H1 (cell line): Measurements from ENCODE around the gene RGS13. TPM values are rescaled to one million over a fixed set of nuclear protein-coding genes. Genes with fewer than 3 reads are reported as not detected.

Source experiments
- CTCF ChIA-PET: fragments of 300-600 bp; sonication (Branson Sonifier 250); formaldehyde crosslinking; loops from one replicate; lab custom pipeline; 2021; ENCODE audit not compliant: partially characterized antibody; lab: Charles Lee
- POLR2A ChIA-PET: fragments of 300-600 bp; sonication (Branson Sonifier 250); formaldehyde crosslinking; loops from one replicate; lab custom pipeline; 2021; ENCODE audit warnings: inconsistent platforms; ENCODE audit not compliant: partially characterized antibody; lab: Charles Lee
- DNase-seq, 2 experiments: peaks; one replicate each; pipeline versions ENCODE4 v3.0.0 to v3.0.0-alpha.2; 2010 to 2022; ENCODE audit warnings: low spot score in 2 of 2, low read depth in 1 of 2, mixed read lengths in 1 of 2
- FAIRE-seq: peaks from 2 replicates; lab custom pipeline; 2011; peaks lifted over from hg19 to GRCh38; lab: Jason Lieb, UNC
- H2AFZ ChIP-seq: 2 replicates; pipeline ENCODE4 v1.8.1; 2012; ENCODE audit warnings: low read length, inconsistent platforms
- H2AK5ac ChIP-seq: 2 replicates; pipeline ENCODE4 v1.6.1; 2013; ENCODE audit warnings: low read depth, low read length
- H2BK120ac ChIP-seq: replicated peaks from 2 replicates; pipeline ENCODE3; 2013; ENCODE audit warnings: low read depth, low read length, inconsistent platforms
- H2BK12ac ChIP-seq: 2 replicates; pipeline ENCODE4 v1.6.1; 2013; ENCODE audit warnings: low read depth, low read length
- H2BK15ac ChIP-seq: 2 replicates; pipeline ENCODE4 v1.6.1; 2013; ENCODE audit warnings: low read length
- H2BK20ac ChIP-seq: 2 replicates; pipeline ENCODE4 v1.6.1; 2013; ENCODE audit warnings: low read length
- H2BK5ac ChIP-seq: 2 replicates; pipeline ENCODE4 v1.6.1; 2013; ENCODE audit warnings: low read depth, low read length
- H3K14ac ChIP-seq: 2 replicates; pipeline ENCODE4 v1.6.1; 2013; ENCODE audit warnings: inconsistent platforms; ENCODE audit not compliant: insufficient read length
- H3K18ac ChIP-seq: 2 replicates; pipeline ENCODE4 v1.6.1; 2013; ENCODE audit warnings: low read length; ENCODE audit errors: extremely low read depth
- H3K23ac ChIP-seq: 2 replicates; pipeline ENCODE4 v1.6.1; 2013; ENCODE audit warnings: inconsistent platforms; ENCODE audit not compliant: insufficient read length
- H3K23me2 ChIP-seq: 2 replicates; pipeline ENCODE4 v1.6.1; 2013; ENCODE audit warnings: low read depth, low read length
- H3K27ac ChIP-seq: 2 replicates; pipeline ENCODE4 v1.6.1; 2011; ENCODE audit warnings: low read depth, low read length, inconsistent platforms
- H3K27me3 ChIP-seq, 4 experiments: replicated peaks in 1 of 4; 1 replicate in 1 of 4; 2 replicates in 3 of 4; pipeline versions ENCODE4 v1.6.1 to v1.8.1; 2011 to 2013; ENCODE audit warnings: low read length in 3 of 4, mild to moderate bottlenecking in 3 of 4, inconsistent platforms in 2 of 4, mixed read lengths in 2 of 4, moderate library complexity in 1 of 4; ENCODE audit not compliant: control insufficient read depth in 3 of 4, insufficient read depth in 3 of 4; ENCODE audit errors: extremely low read depth in 1 of 4
- H3K36me3 ChIP-seq, 4 experiments: 2 replicates each; pipeline versions ENCODE4 v1.6.1 to v1.8.1; 2011 to 2013; ENCODE audit warnings: mild to moderate bottlenecking in 4 of 4, low read length in 3 of 4, moderate library complexity in 2 of 4, control low read depth in 1 of 4, inconsistent platforms in 1 of 4; ENCODE audit not compliant: insufficient read depth in 4 of 4, control insufficient read depth in 2 of 4
- H3K4ac ChIP-seq: replicated peaks from 2 replicates; pipeline ENCODE3; 2013; ENCODE audit warnings: low read length, low read depth, mixed read lengths, inconsistent platforms; ENCODE audit not compliant: insufficient read length
- H3K4me1 ChIP-seq, 4 experiments: replicated peaks in 1 of 4; 1 replicate in 1 of 4; 2 replicates in 3 of 4; pipeline versions ENCODE4 v1.6.1 to v1.8.1; 2011 to 2013; ENCODE audit warnings: low read length in 3 of 4, inconsistent platforms in 2 of 4, mixed read lengths in 1 of 4; ENCODE audit not compliant: insufficient read depth in 4 of 4, control insufficient read depth in 3 of 4
- H3K4me2 ChIP-seq, 2 experiments: 2 replicates each; pipeline versions ENCODE4 v1.6.1 to v1.8.1; 2011 to 2013; ENCODE audit warnings: low read depth in 2 of 2, low read length in 2 of 2, control low read depth in 1 of 2, inconsistent platforms in 1 of 2, mild to moderate bottlenecking in 1 of 2; ENCODE audit not compliant: insufficient read depth in 1 of 2
- H3K4me3 ChIP-seq, 4 experiments: fragments of 200-600, 300-600 bp in 1 of 4; sonication (generic), shearing (Covaris generic), sonication (Bioruptor Twin) in 1 of 4; 2 replicates each; pipeline versions ENCODE4 v1.5.1 to v1.8.1; 2011 to 2016; ENCODE audit warnings: low read length in 4 of 4, low read depth in 3 of 4, control low read depth in 2 of 4, inconsistent platforms in 2 of 4, mild to moderate bottlenecking in 2 of 4, mixed read lengths in 1 of 4, moderate library complexity in 1 of 4; ENCODE audit not compliant: insufficient read depth in 2 of 4; ENCODE audit errors: extremely low read depth in 1 of 4
- H3K56ac ChIP-seq: replicated peaks from 2 replicates; pipeline ENCODE3; 2013; ENCODE audit warnings: low read depth, mild to moderate bottlenecking, mixed read lengths, low read length, inconsistent platforms; ENCODE audit not compliant: insufficient read length
- H3K79me1 ChIP-seq: 2 replicates; pipeline ENCODE4 v1.6.1; 2013; ENCODE audit warnings: low read depth, low read length, control low read depth
- H3K79me2 ChIP-seq, 2 experiments: 2 replicates each; pipeline versions ENCODE4 v1.6.1 to v1.8.1; 2012 to 2013; ENCODE audit warnings: low read length in 2 of 2, mild to moderate bottlenecking in 2 of 2, inconsistent platforms in 1 of 2; ENCODE audit not compliant: insufficient read depth in 2 of 2, control insufficient read depth in 1 of 2
- H3K9ac ChIP-seq, 4 experiments: replicated peaks in 1 of 4; 1 replicate in 1 of 4; 2 replicates in 3 of 4; pipeline versions ENCODE4 v1.6.1 to v1.8.1; 2011 to 2013; ENCODE audit warnings: low read depth in 3 of 4, low read length in 3 of 4, control low read depth in 2 of 4, mild to moderate bottlenecking in 2 of 4, moderate library complexity in 2 of 4, inconsistent platforms in 1 of 4; ENCODE audit errors: extremely low read depth in 1 of 4
- H3K9me3 ChIP-seq, 2 experiments: 2 replicates each; pipeline versions ENCODE4 v1.6.1 to v1.8.1; 2012 to 2013; ENCODE audit warnings: mild to moderate bottlenecking in 2 of 2, moderate library complexity in 2 of 2, control low read depth in 1 of 2, inconsistent platforms in 1 of 2, low read depth in 1 of 2, low read length in 1 of 2, mixed read lengths in 1 of 2; ENCODE audit not compliant: insufficient read depth in 2 of 2
- H4K20me1 ChIP-seq, 2 experiments: replicated peaks in 1 of 2; 2 replicates each; pipeline versions ENCODE3 to v1.8.1; 2011 to 2013; ENCODE audit warnings: inconsistent platforms in 2 of 2, low read length in 2 of 2, mild to moderate bottlenecking in 1 of 2; ENCODE audit not compliant: insufficient read depth in 2 of 2, control insufficient read depth in 1 of 2
- H4K5ac ChIP-seq: 2 replicates; pipeline ENCODE4 v1.6.1; 2013; ENCODE audit warnings: low read length, low read depth, mixed read lengths, inconsistent platforms; ENCODE audit not compliant: insufficient read length
- H4K8ac ChIP-seq: 2 replicates; pipeline ENCODE4 v1.8.0; 2013; ENCODE audit warnings: mild to moderate bottlenecking, moderate library complexity, low read length, inconsistent platforms; ENCODE audit not compliant: insufficient read depth; ENCODE audit errors: extremely low read depth
- H4K91ac ChIP-seq: replicated peaks from 2 replicates; pipeline ENCODE3; 2013; ENCODE audit warnings: low read length, mixed read lengths, inconsistent platforms; ENCODE audit not compliant: insufficient read length
- CTCF ChIP-seq, 3 experiments: IDR thresholded peaks; 1 replicate in 2 of 3; 2 replicates in 1 of 3; pipeline versions ENCODE4 v1.5.1 to v1.6.1; 2011; ENCODE audit warnings: low read length in 3 of 3, mild to moderate bottlenecking in 3 of 3, inconsistent platforms in 2 of 3, low read depth in 1 of 3, moderate library complexity in 1 of 3; ENCODE audit not compliant: insufficient read depth in 1 of 3; ENCODE audit errors: control extremely low read depth in 1 of 3
- E2F6 ChIP-seq: IDR thresholded peaks from 2 replicates; pipeline ENCODE4 v1.6.1; 2012; ENCODE audit warnings: inconsistent platforms
- GABPA ChIP-seq: IDR thresholded peaks from 2 replicates; pipeline ENCODE4 v1.6.1; 2011; ENCODE audit warnings: mild to moderate bottlenecking, low read length, moderate library complexity, borderline replicate concordance; ENCODE audit not compliant: insufficient read depth
- HDAC2 ChIP-seq, 2 experiments: fragments of 300-600 bp in 1 of 2; sonication (generic) in 1 of 2; IDR thresholded peaks; 2 replicates each; pipeline ENCODE4 v1.6.1; 2011 to 2012; ENCODE audit warnings: low read depth in 2 of 2, low read length in 2 of 2, mild to moderate bottlenecking in 2 of 2, moderate library complexity in 2 of 2, borderline replicate concordance in 1 of 2, inconsistent platforms in 1 of 2
- JUN ChIP-seq: IDR thresholded peaks from 2 replicates; pipeline ENCODE4 v1.6.1; 2011; ENCODE audit warnings: low read depth, mild to moderate bottlenecking, improper control_type of control experiment, low read length
- KDM1A ChIP-seq: fragments of 200-600, 300-600 bp; sonication (generic); IDR thresholded peaks from 2 replicates; pipeline ENCODE4 v1.7.1; 2016; ENCODE audit warnings: mild to moderate bottlenecking, low read length, borderline replicate concordance
- PHF8 ChIP-seq: fragments of 200-600 bp; sonication (generic); conservative IDR thresholded peaks from 2 replicates; pipeline ENCODE4 v1.7.1; 2012; ENCODE audit warnings: low read depth, mild to moderate bottlenecking, inconsistent platforms, low read length, moderate library complexity
- SP4 ChIP-seq: IDR thresholded peaks from 2 replicates; pipeline ENCODE4 v1.6.1; 2012; ENCODE audit warnings: low read length, inconsistent platforms
- SUZ12 ChIP-seq: fragments of 200-600 bp; sonication (generic); IDR thresholded peaks from 2 replicates; pipeline ENCODE4 v1.6.1; 2012; ENCODE audit warnings: mild to moderate bottlenecking, inconsistent platforms, low read length, moderate library complexity, mixed read lengths
- TAF7 ChIP-seq: optimal IDR thresholded peaks from 2 replicates; pipeline ENCODE3; 2011; ENCODE audit warnings: low read depth, mild to moderate bottlenecking, inconsistent platforms, low read length, moderate library complexity, borderline replicate concordance
- TBP ChIP-seq: IDR thresholded peaks from 2 replicates; pipeline ENCODE4 v1.6.1; 2011; ENCODE audit warnings: low read depth, low read length, improper control_type of control experiment
- WGBS, 2 experiments: shearing (Covaris generic) in 1 of 2; methylation state at CpG; one replicate each; pipeline versions ENCODE4 v1.1.6 to v1.1.7; 2013 to 2015; ENCODE audit warnings: low lambda C conversion rate in 2 of 2, mixed read lengths in 2 of 2, inconsistent platforms in 1 of 2, low coverage in 1 of 2, missing lambda C conversion rate in 1 of 2; ENCODE audit not compliant: insufficient replicate concordance in 2 of 2, insufficient coverage in 1 of 2, insufficient read length in 1 of 2; ENCODE audit errors: extremely low coverage in 1 of 2, missing lambda C conversion rate in 1 of 2; 5-methylcytosine and 5-hydroxymethylcytosine counted together
- polyA plus RNA-seq, 7 experiments: library from polyadenylated mRNA; depleted of rRNA in 3 of 7; stranded (reverse) in 5 of 7; unstranded in 2 of 7; fragments of >200 nt in 5 of 7; fragments of 200-250 nt in 2 of 7; gene quantifications; 1 replicate in 5 of 7; 2 replicates in 1 of 7; 4 replicates in 1 of 7; pipeline versions ENCODE4 v1.2.1 to v1.2.3, GENCODE V29; 2011 to 2013; ENCODE audit warnings: missing spikeins in 2 of 7, mixed read lengths in 2 of 7
- total RNA-seq: library from RNA; stranded (reverse); fragmentation: NEBNext Ultra II Directional; extraction: Animal tissue kit (Norgen Biotek cat#: 25700); gene quantifications from 2 replicates; pipeline ENCODE4 v1.2.1, GENCODE V29; 2021

RGS13 gene
- total and polyA plus RNA-seq, 2 of the 8 experiments (the other 6 are each of a cell fraction or from before 2014, with no cell fraction given) = not detected

GRCh38 chr1:192602757-192603156 lies 33.2 kb upstream of the RGS13 start:
- no peak for FAIRE-seq
- TF ChIP-seq SP4 = no peak
- no peak for TF ChIP-seq PHF8
- no peak for TF ChIP-seq CTCF (IDR thresholded peaks at IDR 0.05; ENCODE audit: control extremely low read depth in 1 of 3, insufficient read depth in 1 of 3, low read depth in 1 of 3, low read length in 3 of 3)
- TF ChIP-seq GABPA = no peak
- TF ChIP-seq SUZ12 = no peak
- TF ChIP-seq TAF7 = no peak
- no peak for TF ChIP-seq E2F6
- no peak for TF ChIP-seq JUN
- no peak for TF ChIP-seq TBP
- TF ChIP-seq KDM1A = no peak
- TF ChIP-seq HDAC2 (IDR thresholded peaks at IDR 0.05; ENCODE audit: borderline replicate concordance in 1 of 2, low read depth in 2 of 2, low read length in 2 of 2) = no peak

More at GRCh38 chr1:192602757-192603156, 33.2 kb upstream of the RGS13 start:
- Histone ChIP-seq H3K79me2 (no peaks in the 10 kb centered on the region), H3K23ac (no peak overlapping the region), H3K4me2 (no peak overlapping the region), H3K9ac (no peak overlapping the region), H3K14ac (no peak overlapping the region), H3K4me1 (no peaks in the 10 kb centered on the region), H4K8ac (no peak overlapping the region), H2BK12ac (no peak overlapping the region), H2AFZ (no peak overlapping the region), H4K5ac (no peak overlapping the region), H3K27me3 (no peaks in the 10 kb centered on the region), H4K20me1 (no peaks in the 10 kb centered on the region), H2BK5ac (no peak overlapping the region), H3K36me3 (no peaks in the 10 kb centered on the region; a peak in 1 of 8 replicates), H3K79me1 (no peaks in the 10 kb centered on the region), H2BK15ac (no peak overlapping the region), H3K56ac (no peak overlapping the region), H3K23me2 (no peaks in the 10 kb centered on the region), H3K9me3 (no peaks in the 10 kb centered on the region), H3K18ac (no peak overlapping the region), H3K4me3 (no peak overlapping the region), H2BK120ac (no peak overlapping the region), H2BK20ac (no peak overlapping the region), H2AK5ac (no peak overlapping the region), H3K27ac (no peak overlapping the region), H3K4ac (no peak overlapping the region), H4K91ac (no peak overlapping the region)
- ChIA-PET CTCF (interaction anchor here (1.1 kb wide), 2 partner anchors 16 to 128 kb away, joined by 3 to 5 read pairs; no protein-coding TSS in a partner anchor), POLR2A (no interaction called here)
- WGBS, 2 experiments = 75% methylated on average over 1 of the region's 1 CpG; no CpG with 5 or more reads in 1 of the 2 experiments
- DNase-seq = no peak
